C4-2B (cell line): Measurements from ENCODE around the gene DOCK6.

Source experiments
- ZFX ChIP-seq: fragments of 450-650 bp; IDR thresholded peaks from 2 replicates; pipeline ENCODE4 v1.6.1; 2017
- TF ChIP-seq, protein P1 (sequence below): fragments of 450-650 bp; conservative IDR thresholded peaks from 2 replicates; pipeline ENCODE4 v1.5.1; 2017; ENCODE audit warnings: mild to moderate bottlenecking

DNA sequence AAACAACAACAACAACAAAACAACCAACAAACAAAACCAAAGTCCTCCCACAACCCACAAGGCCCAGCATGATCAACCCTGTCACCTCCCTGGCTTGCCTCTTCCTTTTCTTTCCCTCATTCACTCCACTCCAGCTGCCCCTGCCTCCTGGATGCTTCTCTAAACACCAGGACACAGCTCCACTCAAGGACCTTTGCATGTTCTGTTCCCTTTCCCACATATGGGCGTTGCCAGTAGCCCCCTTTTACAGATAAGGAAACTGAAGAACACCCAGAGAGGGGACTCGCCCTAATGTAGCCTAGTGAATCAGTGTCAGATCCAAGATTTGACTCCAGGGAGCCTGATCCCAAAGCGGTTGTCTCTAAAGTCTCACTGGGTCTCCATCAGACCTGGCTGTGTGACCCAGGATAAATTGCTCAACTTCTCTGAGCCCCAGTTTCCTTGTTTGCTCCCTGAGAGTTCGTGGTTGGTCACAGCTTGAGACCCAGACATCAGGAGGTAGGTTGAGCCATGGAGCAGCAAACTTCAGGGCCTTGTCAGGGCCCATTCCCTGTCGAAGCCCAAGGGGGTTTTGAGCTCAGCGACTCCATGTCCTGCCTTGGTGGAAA, 3.0 kb upstream of the DOCK6 start:
- TF ChIP-seq, protein P1, sequence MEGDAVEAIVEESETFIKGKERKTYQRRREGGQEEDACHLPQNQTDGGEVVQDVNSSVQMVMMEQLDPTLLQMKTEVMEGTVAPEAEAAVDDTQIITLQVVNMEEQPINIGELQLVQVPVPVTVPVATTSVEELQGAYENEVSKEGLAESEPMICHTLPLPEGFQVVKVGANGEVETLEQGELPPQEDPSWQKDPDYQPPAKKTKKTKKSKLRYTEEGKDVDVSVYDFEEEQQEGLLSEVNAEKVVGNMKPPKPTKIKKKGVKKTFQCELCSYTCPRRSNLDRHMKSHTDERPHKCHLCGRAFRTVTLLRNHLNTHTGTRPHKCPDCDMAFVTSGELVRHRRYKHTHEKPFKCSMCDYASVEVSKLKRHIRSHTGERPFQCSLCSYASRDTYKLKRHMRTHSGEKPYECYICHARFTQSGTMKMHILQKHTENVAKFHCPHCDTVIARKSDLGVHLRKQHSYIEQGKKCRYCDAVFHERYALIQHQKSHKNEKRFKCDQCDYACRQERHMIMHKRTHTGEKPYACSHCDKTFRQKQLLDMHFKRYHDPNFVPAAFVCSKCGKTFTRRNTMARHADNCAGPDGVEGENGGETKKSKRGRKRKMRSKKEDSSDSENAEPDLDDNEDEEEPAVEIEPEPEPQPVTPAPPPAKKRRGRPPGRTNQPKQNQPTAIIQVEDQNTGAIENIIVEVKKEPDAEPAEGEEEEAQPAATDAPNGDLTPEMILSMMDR = no peak
- TF ChIP-seq ZFX = no peak
